Activated gamma-delta T cell treated with anti-CD3 and anti-CD28 coated beads, Interleukin-2, amount 50 U/mL, for 16 hours (primary cell): Measurements from ENCODE around the gene CDC42EP3.

Experiments
- DNase-seq: peaks from one replicate; pipeline ENCODE4 v3.0.0-alpha.2; 2020; ENCODE audit warnings: low read depth

CDC42EP3 gene

GRCh38 chr2:37636381-37637066 is 34.9 kb downstream of the CDC42EP3 start:
- no peak for DNase-seq

- DNase-seq = peak; percentile 64
These were observed 35.7 kb downstream of the CDC42EP3 start for GRCh38 chr2:37635504-37636380.

- DNase-seq = no peak
These were observed 36.4 kb downstream of the CDC42EP3 start for GRCh38 chr2:37634914-37635503.

- DNase-seq = no peak
These were observed 37.6 kb downstream of the CDC42EP3 start for GRCh38 chr2:37633845-37634244.

GRCh38 chr2:37633234-37633633 is 38.2 kb downstream of the CDC42EP3 start:
- DNase-seq = no peak

GRCh38 chr2:37632310-37632709 is 39.1 kb downstream of the CDC42EP3 start:
- DNase-seq = no peak

- no peak for DNase-seq
These were observed 39.7 kb downstream of the CDC42EP3 start for GRCh38 chr2:37631698-37632097.

- no peak for DNase-seq
These were observed 40.1 kb downstream of the CDC42EP3 start for GRCh38 chr2:37631292-37631691.

- no peak for DNase-seq
These were observed 40.7 kb downstream of the CDC42EP3 start for GRCh38 chr2:37630776-37631175.

GRCh38 chr2:37630301-37630700 is 41.1 kb downstream of the CDC42EP3 start:
- DNase-seq = no peak

GRCh38 chr2:37629529-37629928 is 41.9 kb downstream of the CDC42EP3 start:
- DNase-seq = no peak

- DNase-seq = no peak
These were observed 43.7 kb downstream of the CDC42EP3 start for GRCh38 chr2:37627710-37628109.

GRCh38 chr2:37625796-37626571 is 45.5 kb downstream of the CDC42EP3 start:
- DNase-seq = peak; percentile 41

GRCh38 chr2:37625156-37625555 is 46.3 kb downstream of the CDC42EP3 start:
- no peak for DNase-seq

GRCh38 chr2:37623971-37624900 is 47.2 kb downstream of the CDC42EP3 start:
- peak; percentile 18 for DNase-seq

- DNase-seq = no peak
These were observed 48.0 kb downstream of the CDC42EP3 start for GRCh38 chr2:37623406-37623805.

- DNase-seq = no peak
These were observed 48.9 kb downstream of the CDC42EP3 start for GRCh38 chr2:37622450-37623100.

- no peak for DNase-seq
These were observed 50.2 kb downstream of the CDC42EP3 start for GRCh38 chr2:37621199-37621598.

GRCh38 chr2:37619959-37620300 is 51.5 kb downstream of the CDC42EP3 start:
- DNase-seq = no peak

- DNase-seq = no peak
These were observed 52.0 kb downstream of the CDC42EP3 start for GRCh38 chr2:37619230-37619958.
